Effector CD8-positive, alpha-beta T cell (primary cell): ENCODE measurements around the gene MYBPC1.
"Not testable (repeated sequence)": the region's sequence is repeated elsewhere in the genome, so short reads cannot be mapped to it uniquely, and the experiment has no call there.

Experiments used
- DNase-seq: peaks from one replicate; lab custom pipeline; 2025; lab: John Stamatoyannopoulos, UW

The MYBPC1 gene

DNA sequence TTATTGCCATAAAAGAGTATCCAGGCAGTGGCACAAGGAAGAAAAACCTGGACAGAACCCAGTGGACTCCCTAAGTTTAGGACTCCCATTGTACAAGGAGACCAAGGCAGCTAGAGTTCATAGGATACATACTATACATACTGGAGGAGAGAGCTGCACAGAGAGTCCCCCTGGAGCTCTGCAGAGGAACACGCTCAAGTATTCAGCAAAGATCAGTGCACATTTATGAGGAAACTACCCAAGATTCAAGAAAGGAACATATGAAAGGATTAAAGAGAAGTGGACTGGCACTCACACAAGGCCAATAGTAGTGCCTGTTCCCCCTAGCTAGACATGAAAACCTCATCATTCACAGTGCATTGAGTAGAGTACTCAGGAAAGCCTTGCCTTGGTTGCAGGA is 59.7 kb downstream of the MYBPC1 start:
- DNase-seq = no peak

GRCh38 chr12:101655393-101655792 is 60.6 kb downstream of the MYBPC1 start:
- DNase-seq = no peak

GRCh38 chr12:101660662-101661061 is 65.9 kb downstream of the MYBPC1 start:
- DNase-seq = not testable (repeated sequence)

DNA sequence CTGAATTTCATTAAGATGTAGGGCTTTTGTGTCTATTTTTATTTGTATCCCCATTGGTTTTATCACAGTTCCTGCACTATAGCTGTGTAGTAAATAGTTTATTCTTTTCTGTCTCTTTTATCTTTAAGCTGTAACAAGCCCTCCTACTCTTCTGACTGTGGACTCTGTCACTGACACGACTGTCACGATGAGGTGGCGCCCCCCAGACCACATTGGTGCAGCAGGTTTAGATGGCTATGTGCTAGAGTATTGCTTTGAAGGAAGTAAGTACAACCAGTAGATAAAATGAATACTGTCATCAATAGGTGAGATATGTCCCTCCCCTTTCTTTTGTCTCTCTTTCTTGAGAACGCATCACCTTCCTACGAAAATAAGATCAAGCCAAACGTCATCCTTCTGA is 68.5 kb downstream of the MYBPC1 start:
- DNase-seq = no peak

- DNase-seq = no peak
Observed at GRCh38 chr12:101664992-101665391, 70.2 kb downstream of the MYBPC1 start.

DNA sequence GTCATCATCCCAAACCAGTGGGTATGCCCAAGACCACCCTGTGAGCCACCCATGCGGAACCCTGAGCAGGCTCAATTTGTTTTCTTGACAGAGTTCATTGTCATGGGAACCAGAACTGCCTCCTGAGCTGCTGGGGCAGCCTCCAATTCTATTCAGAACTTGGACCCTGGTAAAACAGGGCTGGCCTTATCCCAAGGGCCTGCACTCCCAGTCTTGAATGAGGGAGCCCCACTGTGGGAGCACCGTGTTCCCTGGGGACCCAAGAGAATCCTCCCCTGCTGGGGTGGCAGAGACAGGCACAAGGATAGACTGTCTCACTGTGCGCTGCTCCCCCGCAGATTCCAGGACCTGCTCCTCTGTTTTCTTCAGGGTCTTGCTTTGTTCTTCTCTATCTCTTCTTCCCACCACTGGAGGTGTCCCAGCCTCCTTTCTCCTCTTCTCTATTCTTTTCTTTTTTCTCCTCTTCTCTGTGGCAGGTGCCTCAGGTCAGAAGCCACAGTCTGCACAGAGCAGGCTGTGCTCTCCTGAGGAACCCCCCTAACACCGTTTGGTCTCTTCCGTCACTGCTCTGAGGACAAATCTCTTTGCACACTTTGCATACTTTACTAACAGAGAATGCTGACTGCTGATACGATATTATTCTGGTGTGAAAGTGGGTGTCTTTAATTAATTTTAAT is 71.4 kb downstream of the MYBPC1 start:
- DNase-seq = no peak

DNA sequence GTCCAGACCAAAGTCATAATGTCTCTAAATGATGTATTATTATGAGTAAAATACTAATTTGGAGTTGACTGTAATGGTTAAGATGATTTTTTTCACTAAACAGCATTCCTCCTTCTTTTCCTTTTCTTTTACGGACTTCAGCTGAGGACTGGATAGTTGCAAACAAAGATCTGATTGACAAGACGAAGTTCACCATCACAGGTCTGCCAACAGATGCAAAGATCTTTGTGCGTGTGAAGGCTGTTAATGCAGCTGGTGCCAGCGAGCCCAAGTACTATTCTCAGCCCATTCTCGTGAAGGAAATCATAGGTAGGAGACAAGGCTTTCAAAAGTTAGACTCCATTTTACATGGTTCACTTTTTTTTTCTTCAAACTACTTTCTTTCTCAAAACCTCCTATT is 72.8 kb downstream of the MYBPC1 start:
- no peak for DNase-seq

- DNase-seq = no peak
Observed at GRCh38 chr12:101670007-101670671, 75.4 kb downstream of the MYBPC1 start.

DNA sequence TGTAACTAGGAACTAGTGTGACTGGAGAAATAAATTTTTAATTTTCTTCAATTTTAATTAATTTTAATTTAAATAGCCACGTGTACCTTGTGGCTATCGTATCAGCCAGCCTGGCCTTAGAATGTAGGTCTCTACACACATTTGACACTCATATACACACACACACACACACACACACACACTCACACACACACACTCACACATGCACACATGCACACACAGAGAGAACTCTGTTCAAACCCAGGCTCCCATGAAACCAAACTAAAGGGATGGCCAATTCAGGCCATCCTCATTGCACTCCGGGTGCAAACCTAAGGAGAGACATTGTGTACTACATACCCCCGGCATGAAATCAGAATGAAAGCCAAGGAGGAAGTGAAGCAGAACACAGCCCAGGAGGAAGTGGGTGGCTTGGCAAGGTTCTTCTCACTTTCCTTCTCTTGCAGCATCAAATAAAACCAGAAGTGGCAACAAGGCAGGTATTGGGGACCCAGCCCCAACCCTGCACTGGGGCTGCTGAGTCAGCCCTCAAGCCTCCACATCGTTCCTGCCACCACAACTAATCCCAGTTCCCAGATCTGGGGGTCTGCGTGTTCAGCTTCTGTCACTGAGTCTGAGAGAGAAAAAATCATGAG is 76.5 kb downstream of the MYBPC1 start:
- DNase-seq = no peak

DNA sequence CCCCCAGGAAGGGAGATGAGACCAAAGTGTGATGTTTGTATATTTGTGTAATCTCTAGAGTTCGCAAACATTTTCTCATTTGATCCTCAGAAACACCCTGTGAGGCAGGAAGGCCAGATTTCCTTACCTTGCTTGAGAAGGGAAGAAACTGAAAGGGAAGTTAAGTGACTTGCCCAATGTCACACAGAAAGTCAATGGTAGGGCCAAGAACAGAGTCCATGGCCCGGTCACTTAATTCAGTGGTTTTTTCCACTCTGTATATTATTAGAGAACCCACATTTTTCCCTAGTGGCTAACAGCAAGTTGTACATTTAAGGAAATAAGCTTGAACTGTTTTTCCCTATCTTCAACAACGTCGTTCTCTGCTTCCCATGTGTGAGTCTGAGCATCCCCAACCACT is 77.1 kb downstream of the MYBPC1 start:
- no peak for DNase-seq

- DNase-seq = no peak
Observed at GRCh38 chr12:101675555-101675954, 80.8 kb downstream of the MYBPC1 start.

GRCh38 chr12:101676497-101676896 is 81.7 kb downstream of the MYBPC1 start:
- DNase-seq = not testable (repeated sequence)

GRCh38 chr12:101678081-101678480 is 83.3 kb downstream of the MYBPC1 start:
- no peak for DNase-seq

- DNase-seq = no peak
Observed at GRCh38 chr12:101680240-101680639, 85.5 kb downstream of the MYBPC1 start.

DNA sequence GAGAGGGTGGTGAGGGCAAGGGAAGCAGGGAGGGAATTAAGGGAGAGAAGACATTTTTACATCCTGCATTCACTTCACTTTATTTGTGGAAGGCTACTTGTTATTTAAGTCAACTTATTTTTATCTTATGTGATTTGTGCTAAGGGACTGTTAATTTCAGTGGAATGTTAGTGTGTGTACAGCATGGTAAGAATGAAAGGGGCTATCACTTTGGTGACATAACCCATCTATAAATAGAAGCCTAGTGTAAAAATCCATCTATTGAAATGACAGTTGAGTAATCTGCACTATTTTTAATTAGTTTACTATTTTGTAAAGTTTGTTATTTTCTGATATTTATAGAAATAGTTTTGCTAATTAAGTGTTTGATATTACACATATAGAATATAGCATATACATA is 85.9 kb downstream of the MYBPC1 start:
- no peak for DNase-seq

DNA sequence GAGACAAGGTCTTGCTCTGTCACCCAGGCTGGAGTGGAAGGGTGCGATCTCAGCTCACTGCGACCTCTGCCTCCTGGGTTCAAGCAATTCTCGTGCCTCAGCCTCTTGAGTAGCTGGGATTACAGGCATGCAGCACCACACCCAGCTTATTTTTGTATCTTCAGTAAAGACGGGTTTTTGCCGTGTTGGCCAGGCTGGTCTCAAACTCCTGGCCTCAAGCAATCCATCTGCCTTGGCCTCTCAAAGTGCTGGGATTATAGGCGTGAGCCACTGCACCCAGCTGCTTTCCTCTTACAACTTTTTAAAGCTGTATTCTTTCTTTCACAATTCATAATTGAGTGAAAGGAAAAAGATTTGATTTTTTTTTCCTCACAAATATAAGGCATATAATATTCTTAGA is 86.9 kb downstream of the MYBPC1 start:
- DNase-seq = not testable (repeated sequence)

- DNase-seq = no peak
Observed at GRCh38 chr12:101685092-101685491, 90.3 kb downstream of the MYBPC1 start.

GRCh38 chr12:101686176-101686575 is 91.4 kb downstream of the MYBPC1 start:
- no peak for DNase-seq

- DNase-seq = no peak
Observed at GRCh38 chr12:101690544-101691098, 95.8 kb downstream of the MYBPC1 start.

DNA sequence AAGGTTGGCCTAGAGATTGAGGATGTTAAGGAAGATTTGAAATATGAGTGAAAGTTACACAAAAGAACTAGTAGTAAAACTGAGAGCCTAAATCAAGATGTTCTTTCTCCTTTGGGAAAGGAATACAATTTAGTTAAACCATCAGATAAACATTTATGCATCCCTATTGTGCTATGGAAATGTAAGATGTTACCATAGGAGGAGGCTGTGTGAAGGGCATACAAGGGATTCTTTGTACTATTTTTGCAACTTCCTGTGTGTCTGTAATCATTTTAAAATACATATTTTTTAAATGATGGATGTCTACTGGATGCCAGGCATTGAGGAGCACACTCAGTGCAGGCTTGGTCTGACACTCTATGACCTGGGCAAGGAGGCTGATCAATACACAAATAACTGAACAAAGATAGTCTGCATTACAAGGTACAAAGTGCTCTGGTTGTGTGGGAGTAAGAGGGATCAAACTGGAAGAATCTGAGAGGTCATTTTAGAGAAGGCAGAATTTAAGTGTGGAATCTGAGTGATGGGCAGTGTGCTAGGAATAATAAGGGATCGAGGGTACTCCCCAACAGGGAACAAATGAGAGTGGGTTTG is 96.8 kb downstream of the MYBPC1 start:
- DNase-seq = no peak

- DNase-seq = no peak
Observed at GRCh38 chr12:101694297-101694848, 99.6 kb downstream of the MYBPC1 start.

DNA sequence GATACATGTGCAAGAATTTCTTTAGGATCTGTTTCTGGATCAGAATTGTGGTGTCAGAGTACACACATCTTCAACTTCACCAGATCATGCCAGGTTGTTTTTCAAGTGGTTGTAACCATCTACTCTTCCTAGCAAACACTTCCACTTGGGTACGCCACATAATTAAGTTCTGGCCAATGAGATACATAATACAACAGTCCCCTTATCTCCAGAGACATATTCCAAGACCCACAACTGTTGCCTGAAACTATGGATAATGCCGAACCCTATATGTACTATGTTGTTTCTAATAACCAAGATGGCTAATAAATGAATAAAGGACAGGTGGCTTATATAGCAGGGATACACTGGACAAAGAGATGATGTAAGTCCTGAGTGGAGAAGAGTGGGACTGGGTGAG is 100.2 kb downstream of the MYBPC1 start:
- DNase-seq = no peak
